Stimulated activated naive CD4-positive, alpha-beta T cell (primary cell): ENCODE results near the gene RPTOR.

ENCODE experiments used
- DNase-seq, 6 experiments: peaks; one replicate each; lab custom pipeline; 2025; lab: John Stamatoyannopoulos, UW

The RPTOR gene

GRCh38 chr17:80643326-80644099 is 98.9 kb downstream of the RPTOR start:
- no peak for DNase-seq

- no peak for DNase-seq
These were observed 99.9 kb downstream of the RPTOR start for GRCh38 chr17:80644536-80644935.

- peak in 1 of 6 experiments; percentile 9 for DNase-seq
These were observed 101.2 kb downstream of the RPTOR start for GRCh38 chr17:80645706-80646325.

- DNase-seq, result no peak
These were observed 101.7 kb downstream of the RPTOR start for GRCh38 chr17:80646328-80646727.

- peak in 2 of 6 experiments; percentile 15 to 24 for DNase-seq
These were observed 103.1 kb downstream of the RPTOR start for GRCh38 chr17:80647746-80648145.

GRCh38 chr17:80649200-80649644 is 104.6 kb downstream of the RPTOR start:
- no peak for DNase-seq

- DNase-seq, result peak in 5 of 6 experiments; percentile 24 to 53 (median 39)
These were observed 105.2 kb downstream of the RPTOR start for GRCh38 chr17:80649672-80650330.

- DNase-seq, result no peak
These were observed 105.7 kb downstream of the RPTOR start for GRCh38 chr17:80650331-80650672.

GRCh38 chr17:80650751-80651518 is 106.3 kb downstream of the RPTOR start:
- no peak for DNase-seq

- no peak for DNase-seq
These were observed 108.2 kb downstream of the RPTOR start for GRCh38 chr17:80652756-80653330.

GRCh38 chr17:80653856-80654255 is 109.2 kb downstream of the RPTOR start:
- no peak for DNase-seq

GRCh38 chr17:80655608-80656007 is 111.0 kb downstream of the RPTOR start:
- DNase-seq, result no peak

- no peak for DNase-seq
These were observed 112.0 kb downstream of the RPTOR start for GRCh38 chr17:80656590-80656989.

GRCh38 chr17:80657561-80657960 is 112.9 kb downstream of the RPTOR start:
- no peak for DNase-seq

GRCh38 chr17:80658821-80659220 is 114.2 kb downstream of the RPTOR start:
- DNase-seq, result no peak

- no peak for DNase-seq
These were observed 115.0 kb downstream of the RPTOR start for GRCh38 chr17:80659651-80660050.

- no peak for DNase-seq
These were observed 116.0 kb downstream of the RPTOR start for GRCh38 chr17:80660527-80661198.

- no peak for DNase-seq
These were observed 117.9 kb downstream of the RPTOR start for GRCh38 chr17:80662557-80662956.

GRCh38 chr17:80663781-80664206 is 119.2 kb downstream of the RPTOR start:
- peak in 5 of 6 experiments; percentile 30 to 75 (median 51) for DNase-seq

GRCh38 chr17:80664217-80664790 is 119.7 kb downstream of the RPTOR start:
- DNase-seq, result no peak

GRCh38 chr17:80665792-80666191 is 121.2 kb downstream of the RPTOR start:
- DNase-seq, result peak in 1 of 6 experiments; percentile 4
